Colonic mucosa (tissue), 4 donors: ENCODE measurements around the gene GPC6. TPM values are rescaled to one million over a fixed set of nuclear protein-coding genes. Genes with fewer than 3 reads are reported as not detected.
"Not testable (repeated sequence)": the region's sequence is repeated elsewhere in the genome, so short reads cannot be mapped to it uniquely, and the experiment has no call there.

Source experiments
- DNase-seq: peaks from one replicate; pipeline ENCODE4 v3.0.0-alpha.2; 2020
- H3K27ac ChIP-seq: fragments of 200-600 bp; one replicate; pipeline ENCODE4 v1.8.0; 2021
- H3K27me3 ChIP-seq: fragments of 200-600 bp; one replicate; pipeline ENCODE4 v1.8.0; 2021
- H3K36me3 ChIP-seq: fragments of 200-600 bp; one replicate; pipeline ENCODE4 v1.8.0; 2021
- H3K4me1 ChIP-seq: fragments of 200-600 bp; one replicate; pipeline ENCODE4 v1.8.0; 2021; ENCODE audit warnings: mild to moderate bottlenecking
- H3K4me3 ChIP-seq: fragments of 200-600 bp; one replicate; pipeline ENCODE4 v1.8.0; 2021
- H3K9ac ChIP-seq, 2 donors: one replicate each; pipeline ENCODE4 v1.7.0; 2013; ENCODE audit warnings: control low read depth in 2 of 2, low read depth in 2 of 2, low read length in 2 of 2
- H3K9me3 ChIP-seq: fragments of 200-600 bp; one replicate; pipeline ENCODE4 v1.8.0; 2021
- intact Hi-C: fragments of 100-400 bp; cut with DNase I; formaldehyde crosslinking; loops from one replicate; pipeline ENCODE4 v1.14.1; 2022
- total RNA-seq, 2 donors: library from RNA; stranded (reverse); fragmentation: NEBNext Ultra II Directional in 1 of 2; extraction: Animal tissue kit (Norgen Biotek cat#: 25700) in 1 of 2; gene quantifications; one replicate each; pipeline ENCODE4 v1.2.1, GENCODE V29; 2021
- TF ChIP-seq, protein P1 (sequence below): fragments of 200-600 bp; IDR thresholded peaks from one replicate; pipeline ENCODE4 v1.8.0; 2022; ENCODE audit warnings: antibody characterized with exemption, mild to moderate bottlenecking
- donor health status: healthy.
- donor health status: DM: no; HTN: no; CAD: no.
- donor health status: DM: no; HTN: no; CAD: no.

Gene GPC6
- total RNA-seq, 2 donors from 2014 or later, result 2.3 to 4.0 TPM

DNA sequence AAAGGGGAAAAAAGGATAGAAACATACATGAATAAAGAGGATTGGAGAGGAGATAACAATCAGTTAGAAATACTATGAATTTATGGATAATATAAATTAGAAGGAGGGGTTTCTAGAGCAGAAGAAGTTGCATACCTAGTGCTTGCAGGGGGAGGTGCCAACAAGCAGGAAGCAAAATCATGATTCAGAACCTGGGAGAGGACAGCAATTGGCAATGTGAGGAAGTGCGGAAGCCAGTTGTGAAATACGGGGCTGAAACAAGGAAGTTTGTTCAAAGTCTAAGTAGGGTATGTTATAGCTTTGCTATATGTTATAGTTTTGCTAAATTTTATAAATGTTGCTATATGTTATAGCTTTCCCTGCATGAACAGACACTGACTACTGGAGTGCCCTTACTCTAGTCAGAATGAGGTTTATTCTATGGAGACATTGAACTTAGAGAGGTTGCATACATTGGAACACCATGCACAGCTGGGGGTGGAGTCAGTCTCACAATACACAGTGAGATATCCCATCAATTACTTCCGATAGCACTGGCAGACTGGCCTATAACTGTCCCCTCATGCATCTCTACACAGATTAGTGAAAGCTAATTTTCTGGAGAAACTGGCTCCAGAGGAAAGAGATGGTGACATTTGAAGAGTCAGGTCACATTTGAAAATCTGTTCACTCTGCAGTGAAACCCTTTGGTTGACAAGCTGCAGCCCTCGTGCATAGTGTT lies 92.1 kb downstream of the GPC6 start:
- no peak overlapping the region for H3K27ac ChIP-seq
- H3K36me3 ChIP-seq, result no peaks in the 10 kb centered on the region
- H3K4me3 ChIP-seq, result no peak overlapping the region
- H3K9me3 ChIP-seq, result no peaks in the 10 kb centered on the region
- no peaks in the 10 kb centered on the region for H3K27me3 ChIP-seq
- no peak for DNase-seq
- intact Hi-C loops, result no loop called here
- no peaks in the 10 kb centered on the region for H3K4me1 ChIP-seq
- no peak overlapping the region for H3K9ac ChIP-seq
- TF ChIP-seq, protein P1, sequence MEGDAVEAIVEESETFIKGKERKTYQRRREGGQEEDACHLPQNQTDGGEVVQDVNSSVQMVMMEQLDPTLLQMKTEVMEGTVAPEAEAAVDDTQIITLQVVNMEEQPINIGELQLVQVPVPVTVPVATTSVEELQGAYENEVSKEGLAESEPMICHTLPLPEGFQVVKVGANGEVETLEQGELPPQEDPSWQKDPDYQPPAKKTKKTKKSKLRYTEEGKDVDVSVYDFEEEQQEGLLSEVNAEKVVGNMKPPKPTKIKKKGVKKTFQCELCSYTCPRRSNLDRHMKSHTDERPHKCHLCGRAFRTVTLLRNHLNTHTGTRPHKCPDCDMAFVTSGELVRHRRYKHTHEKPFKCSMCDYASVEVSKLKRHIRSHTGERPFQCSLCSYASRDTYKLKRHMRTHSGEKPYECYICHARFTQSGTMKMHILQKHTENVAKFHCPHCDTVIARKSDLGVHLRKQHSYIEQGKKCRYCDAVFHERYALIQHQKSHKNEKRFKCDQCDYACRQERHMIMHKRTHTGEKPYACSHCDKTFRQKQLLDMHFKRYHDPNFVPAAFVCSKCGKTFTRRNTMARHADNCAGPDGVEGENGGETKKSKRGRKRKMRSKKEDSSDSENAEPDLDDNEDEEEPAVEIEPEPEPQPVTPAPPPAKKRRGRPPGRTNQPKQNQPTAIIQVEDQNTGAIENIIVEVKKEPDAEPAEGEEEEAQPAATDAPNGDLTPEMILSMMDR, result no peak

GRCh38 chr13:93320942-93321341 lies 94.3 kb downstream of the GPC6 start:
- Histone ChIP-seq H3K4me1 (no peaks in the 10 kb centered on the region), H3K9ac (no peak overlapping the region), H3K27me3 (no peaks in the 10 kb centered on the region), H3K36me3 (no peaks in the 10 kb centered on the region), H3K27ac (no peak overlapping the region), H3K9me3 (no peaks in the 10 kb centered on the region), H3K4me3 (no peak overlapping the region)
- intact Hi-C loops, result no loop called here
- TF ChIP-seq, protein P1, result no peak
- no peak for DNase-seq

DNA sequence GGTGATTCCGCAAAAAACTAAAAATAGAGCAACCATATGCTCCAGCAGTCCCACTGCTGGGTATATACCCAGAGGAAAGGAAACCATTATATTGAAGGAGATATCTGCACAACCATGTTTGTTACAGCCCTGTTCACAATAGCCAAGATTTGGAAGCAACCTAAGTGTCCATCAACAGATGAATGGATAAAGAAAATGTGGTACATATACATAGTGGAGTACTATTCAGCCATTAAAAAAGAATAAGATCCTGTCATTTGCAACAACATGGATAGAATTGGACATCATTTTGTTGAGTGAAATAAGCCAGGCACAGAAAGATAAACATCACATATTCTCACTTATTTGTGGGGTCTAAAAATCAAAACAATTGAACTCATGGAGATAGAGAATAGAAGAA lies 97.3 kb downstream of the GPC6 start:
- DNase-seq, intact Hi-C loops, H3K4me3 ChIP-seq, H3K36me3 ChIP-seq, H3K9ac ChIP-seq, H3K9me3 ChIP-seq, H3K4me1 ChIP-seq, H3K27me3 ChIP-seq, H3K27ac ChIP-seq: not testable (repeated sequence)

GRCh38 chr13:93325303-93326233 lies 99.0 kb downstream of the GPC6 start:
- no peak overlapping the region for H3K27ac ChIP-seq
- H3K9ac ChIP-seq, result no peak overlapping the region
- H3K9me3 ChIP-seq, result no peaks in the 10 kb centered on the region
- TF ChIP-seq, protein P1, result no peak
- H3K4me3 ChIP-seq, result no peak overlapping the region
- no peak for DNase-seq
- H3K4me1 ChIP-seq, result no peaks in the 10 kb centered on the region
- H3K27me3 ChIP-seq, result no peaks in the 10 kb centered on the region
- H3K36me3 ChIP-seq, result no peaks in the 10 kb centered on the region
- intact Hi-C loops, result no loop called here

DNA sequence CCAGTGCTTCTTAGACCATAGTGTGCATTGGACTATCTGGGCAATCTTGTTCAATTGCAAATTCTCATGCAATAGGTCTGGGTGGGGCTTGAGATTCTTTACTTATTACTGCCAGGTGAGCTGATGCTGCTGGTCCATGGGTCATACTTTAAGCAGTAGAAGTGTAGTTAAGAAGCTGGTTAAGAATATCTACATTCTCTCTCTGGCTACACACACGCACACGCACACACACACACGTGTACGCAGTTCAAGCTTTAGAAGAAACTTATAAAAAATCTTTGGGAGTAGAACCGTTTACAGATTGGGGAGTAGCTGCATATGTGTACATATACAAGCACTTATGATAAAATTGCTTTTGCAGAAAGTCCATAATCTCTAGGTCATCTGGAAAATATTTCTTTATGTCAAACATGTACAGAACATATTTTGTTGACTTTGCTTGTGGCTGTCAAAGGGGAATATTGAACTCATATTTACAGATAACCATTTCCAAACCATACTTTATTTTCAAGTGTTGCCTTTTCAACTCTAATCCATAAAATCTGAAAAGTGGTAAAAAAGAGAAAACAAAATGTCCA lies 99.7 kb downstream of the GPC6 start:
- no peaks in the 10 kb centered on the region for H3K4me1 ChIP-seq
- H3K27me3 ChIP-seq, result no peaks in the 10 kb centered on the region
- no peak overlapping the region for H3K9ac ChIP-seq
- no peak for DNase-seq
- TF ChIP-seq, protein P1, result no peak
- no peak overlapping the region for H3K27ac ChIP-seq
- intact Hi-C loops, result no loop called here
- no peak overlapping the region for H3K4me3 ChIP-seq
- H3K9me3 ChIP-seq, result no peaks in the 10 kb centered on the region
- no peaks in the 10 kb centered on the region for H3K36me3 ChIP-seq
